PC-3 (cell line): ENCODE results near the gene MELTF. TPM values are rescaled to one million over a fixed set of nuclear protein-coding genes. Genes with fewer than 3 reads are reported as not detected.

ENCODE experiments used
- ATAC-seq: fragments of 200-7000 bp; cut with Tn5 transposase; 2 replicates; pipeline ENCODE4 v1.9.1; 2020; ENCODE audit warnings: mild to moderate bottlenecking, moderate library complexity
- BruUV-seq: library from RNA; stranded (reverse); fragments of 400-500 nt; replicated peaks from 2 replicates; lab custom pipeline; 2021; lab: Mats Ljungman, UMichigan
- CTCF ChIA-PET: fragments of 300-600 bp; sonication (Branson Sonifier 250); formaldehyde crosslinking; loops from one replicate; lab custom pipeline; 2022; ENCODE audit warnings: antibody characterized with exemption; lab: Charles Lee
- POLR2A ChIA-PET: fragments of 300-600 bp; sonication (Branson Sonifier 250); formaldehyde crosslinking; loops from one replicate; lab custom pipeline; 2022; ENCODE audit warnings: antibody characterized with exemption; ENCODE audit not compliant: unreplicated experiment; lab: Charles Lee
- DNase-seq: peaks from one replicate; pipeline ENCODE4 v3.0.0-alpha.2; 2015
- H2AFZ ChIP-seq: fragments of 300-600 bp; sonication (generic); 2 replicates; pipeline ENCODE4 v1.6.0; 2016; ENCODE audit warnings: antibody characterized with exemption, low read length
- H3F3A ChIP-seq: fragments of 300-600 bp; sonication (generic); one replicate; pipeline ENCODE4 v1.6.0; 2017; ENCODE audit warnings: antibody characterized with exemption, low read length, control low read depth, mild to moderate bottlenecking; ENCODE audit not compliant: unreplicated experiment
- H3K27ac ChIP-seq: fragments of 300-600 bp; sonication (generic); 2 replicates; pipeline ENCODE4 v1.5.1; 2016; ENCODE audit warnings: mild to moderate bottlenecking, low read length
- H3K27me3 ChIP-seq: fragments of 300-600 bp; sonication (generic); 2 replicates; pipeline ENCODE4 v1.6.1; 2016; ENCODE audit warnings: low read length, mixed read lengths
- H3K36me3 ChIP-seq: fragments of 300-600 bp; sonication (generic); 2 replicates; pipeline ENCODE4 v1.6.1; 2016; ENCODE audit warnings: low read depth, mixed run types, low read length, mixed read lengths
- H3K4me1 ChIP-seq: fragments of 300-600 bp; sonication (generic); 2 replicates; pipeline ENCODE4 v1.5.1; 2016; ENCODE audit warnings: low read length; ENCODE audit not compliant: insufficient read depth
- H3K4me2 ChIP-seq: fragments of 300-600 bp; sonication (generic); 2 replicates; pipeline ENCODE4 v1.6.0; 2016; ENCODE audit warnings: low read length
- H3K4me3 ChIP-seq: fragments of 300-600 bp; sonication (generic); 2 replicates; pipeline ENCODE4 v1.5.1; 2016; ENCODE audit warnings: mild to moderate bottlenecking, low read length, mixed read lengths
- H3K79me2 ChIP-seq: fragments of 300-600 bp; sonication (generic); 2 replicates; pipeline ENCODE4 v1.6.1; 2017; ENCODE audit warnings: low read length, mixed read lengths
- H3K9ac ChIP-seq: fragments of 300-600 bp; sonication (generic); 2 replicates; pipeline ENCODE4 v1.6.0; 2016; ENCODE audit warnings: mild to moderate bottlenecking, low read length
- H3K9me2 ChIP-seq: fragments of 300-600 bp; sonication (generic); replicated peaks from 2 replicates; pipeline ENCODE4 v1.6.1; 2016; ENCODE audit warnings: mixed run types, low read length, mixed read lengths
- H3K9me3 ChIP-seq: fragments of 300-600 bp; sonication (generic); 2 replicates; pipeline ENCODE4 v1.6.1; 2016; ENCODE audit warnings: low read length, mixed read lengths
- H4K20me1 ChIP-seq: fragments of 300-600 bp; sonication (generic); 2 replicates; pipeline ENCODE4 v1.6.1; 2016; ENCODE audit warnings: low read length, mixed read lengths
- EZH2 ChIP-seq: fragments of 300-600 bp; sonication (generic); IDR thresholded peaks from one replicate; pipeline ENCODE4 v1.6.1; 2017; ENCODE audit warnings: antibody characterized with exemption, mild to moderate bottlenecking, low read length; ENCODE audit not compliant: unreplicated experiment
- EZH2phosphoT487 ChIP-seq: fragments of 300-600 bp; sonication (generic); IDR thresholded peaks from 2 replicates; pipeline ENCODE4 v1.6.1; 2018; ENCODE audit warnings: mild to moderate bottlenecking, antibody characterized with exemption, low read length, borderline replicate concordance
- intact Hi-C: fragments of 100-400 bp; cut with micrococcal nuclease; formaldehyde crosslinking; loops from 2 replicates; pipeline ENCODE4 v1.9.0; 2023
- total RNA-seq: library from RNA; depleted of rRNA; stranded (reverse); fragments of >200 nt; gene quantifications from 2 replicates; pipeline ENCODE4 v1.2.3, GENCODE V29; 2014
- TF ChIP-seq, protein P1 (sequence below): fragments of 300-600 bp; sonication (generic); conservative IDR thresholded peaks from 2 replicates; pipeline ENCODE4 v1.5.1; 2017; ENCODE audit warnings: antibody characterized with exemption, low read depth, mild to moderate bottlenecking, low read length

MELTF gene
- total RNA-seq, 1 experiment from 2014 or later = 40.6 TPM

DNA sequence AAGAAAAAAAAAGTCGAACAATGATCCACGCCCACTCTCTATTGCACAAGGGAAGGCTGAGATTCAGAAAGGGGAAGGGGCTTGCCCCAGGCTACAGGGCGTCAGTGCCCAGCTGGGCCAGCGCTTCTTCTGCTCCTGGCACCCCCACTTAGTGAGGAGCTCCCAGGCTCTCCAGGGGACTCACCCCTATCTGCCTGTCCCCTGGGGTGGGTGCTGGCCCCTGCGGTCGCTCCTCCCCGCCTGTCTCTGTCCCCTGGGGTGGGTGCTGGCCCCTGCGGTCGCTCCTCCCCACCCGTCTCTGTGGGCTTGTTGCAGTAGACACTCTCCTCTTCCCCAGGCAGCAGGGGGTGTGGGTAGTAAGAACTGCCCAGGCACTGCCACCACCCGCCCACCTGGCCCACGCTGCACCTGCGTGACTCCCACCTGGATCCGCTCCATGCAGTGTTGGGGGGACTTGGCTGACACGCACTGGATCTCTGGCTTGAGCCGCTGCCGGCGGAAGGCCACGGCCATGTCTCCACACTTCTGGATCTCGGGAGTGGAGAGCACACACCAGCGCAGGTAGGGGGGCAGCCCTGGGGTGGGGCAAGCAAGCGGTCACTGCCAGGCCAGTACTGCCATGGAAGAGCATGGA is 14.6 kb downstream of the MELTF start:
- ATAC-seq = no peak
- Histone ChIP-seq H3K9me3 (no peaks in the 10 kb centered on the region), H4K20me1 (no peaks in the 10 kb centered on the region), H3K4me1 (no peaks in the 10 kb centered on the region), H2AFZ (no peak overlapping the region), H3K36me3 (no peaks in the 10 kb centered on the region), H3K27me3 (no peaks in the 10 kb centered on the region), H3K9ac (no peak overlapping the region), H3K4me3 (no peak overlapping the region), H3K79me2 (no peaks in the 10 kb centered on the region), H3K9me2 (no peaks in the 10 kb centered on the region), H3F3A (no peaks in the 10 kb centered on the region), H3K4me2 (no peak overlapping the region), H3K27ac (no peak overlapping the region)
- intact Hi-C loops = loop anchor here (1.0 kb wide), 1 partner anchor 25 kb away; no protein-coding TSS in a partner anchor
- TF ChIP-seq EZH2phosphoT487 (no peak), EZH2 (no peak)
- TF ChIP-seq, protein P1, sequence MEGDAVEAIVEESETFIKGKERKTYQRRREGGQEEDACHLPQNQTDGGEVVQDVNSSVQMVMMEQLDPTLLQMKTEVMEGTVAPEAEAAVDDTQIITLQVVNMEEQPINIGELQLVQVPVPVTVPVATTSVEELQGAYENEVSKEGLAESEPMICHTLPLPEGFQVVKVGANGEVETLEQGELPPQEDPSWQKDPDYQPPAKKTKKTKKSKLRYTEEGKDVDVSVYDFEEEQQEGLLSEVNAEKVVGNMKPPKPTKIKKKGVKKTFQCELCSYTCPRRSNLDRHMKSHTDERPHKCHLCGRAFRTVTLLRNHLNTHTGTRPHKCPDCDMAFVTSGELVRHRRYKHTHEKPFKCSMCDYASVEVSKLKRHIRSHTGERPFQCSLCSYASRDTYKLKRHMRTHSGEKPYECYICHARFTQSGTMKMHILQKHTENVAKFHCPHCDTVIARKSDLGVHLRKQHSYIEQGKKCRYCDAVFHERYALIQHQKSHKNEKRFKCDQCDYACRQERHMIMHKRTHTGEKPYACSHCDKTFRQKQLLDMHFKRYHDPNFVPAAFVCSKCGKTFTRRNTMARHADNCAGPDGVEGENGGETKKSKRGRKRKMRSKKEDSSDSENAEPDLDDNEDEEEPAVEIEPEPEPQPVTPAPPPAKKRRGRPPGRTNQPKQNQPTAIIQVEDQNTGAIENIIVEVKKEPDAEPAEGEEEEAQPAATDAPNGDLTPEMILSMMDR = no peak
- ChIA-PET CTCF (no interaction called here), POLR2A (no interaction called here)
- DNase-seq = no peak
- no TSS peak for BruUV-seq

DNA sequence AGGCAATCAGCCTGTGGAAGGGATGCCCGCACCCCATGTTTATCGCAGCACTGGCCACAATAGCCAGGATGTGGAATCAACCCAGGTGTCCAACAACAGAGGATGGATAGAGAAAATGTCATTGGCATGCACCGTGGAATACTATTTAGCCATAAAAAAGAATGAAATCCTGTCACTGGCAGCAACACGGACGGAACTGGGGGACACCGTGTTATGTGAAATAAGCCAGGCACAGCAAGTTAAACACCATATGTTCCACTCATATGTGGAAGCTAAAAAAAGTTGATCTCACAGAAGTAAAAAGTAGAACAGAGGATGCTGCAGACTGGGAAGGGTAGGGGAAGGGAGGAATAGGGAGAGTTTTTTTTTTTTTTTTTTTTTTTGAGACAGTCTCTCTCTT is 15.6 kb downstream of the MELTF start:
- Histone ChIP-seq H3K4me3 (no peak overlapping the region), H3K9ac (no peak overlapping the region), H3K4me1 (no peaks in the 10 kb centered on the region), H3K36me3 (no peaks in the 10 kb centered on the region), H3K27ac (no peak overlapping the region), H3K27me3 (no peaks in the 10 kb centered on the region), H3K4me2 (no peak overlapping the region), H3F3A (no peaks in the 10 kb centered on the region), H3K79me2 (no peaks in the 10 kb centered on the region), H3K9me2 (no peaks in the 10 kb centered on the region), H2AFZ (no peak overlapping the region), H4K20me1 (no peaks in the 10 kb centered on the region), H3K9me3 (no peaks in the 10 kb centered on the region)
- no peak for DNase-seq
- intact Hi-C loops = loop anchor here (1.0 kb wide), 1 partner anchor 24 kb away; no protein-coding TSS in a partner anchor
- ChIA-PET POLR2A (no interaction called here), CTCF (no interaction called here)
- BruUV-seq = no TSS peak
- no peak for ATAC-seq
- TF ChIP-seq, protein P1 = no peak
- TF ChIP-seq EZH2phosphoT487 (no peak), EZH2 (no peak)

DNA sequence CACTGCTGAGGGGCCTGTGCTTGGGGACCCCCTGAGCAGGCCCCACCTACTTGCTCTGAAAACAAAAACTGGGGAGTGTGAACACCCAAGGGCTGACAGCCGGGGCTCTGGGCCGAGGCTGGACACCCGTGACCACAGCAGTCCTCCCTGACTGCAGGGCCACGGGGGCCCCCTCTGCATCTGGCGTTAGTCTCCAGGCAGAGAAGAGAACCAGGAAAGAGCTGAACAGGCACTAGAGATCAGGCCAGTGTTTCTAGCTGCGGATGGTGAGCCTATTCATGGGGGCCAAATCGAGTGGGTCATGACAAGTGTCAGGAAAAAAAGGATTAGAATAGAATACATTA is 17.1 kb downstream of the MELTF start:
- TF ChIP-seq, protein P1 = no peak
- TF ChIP-seq EZH2phosphoT487 = no peak
- no peak for TF ChIP-seq EZH2
- no peak for DNase-seq
- no peak overlapping the region for H2AFZ ChIP-seq

More for the DNA sequence above, 17.1 kb downstream of the MELTF start:
- intact Hi-C loops = no loop called here
- Histone ChIP-seq H3K9ac (no peak overlapping the region), H3K4me3 (no peak overlapping the region), H3K9me3 (no peaks in the 10 kb centered on the region), H3K4me2 (no peak overlapping the region), H3K36me3 (no peaks in the 10 kb centered on the region), H3K9me2 (no peaks in the 10 kb centered on the region), H3K27me3 (no peaks in the 10 kb centered on the region), H3K27ac (no peak overlapping the region), H3F3A (no peaks in the 10 kb centered on the region), H3K4me1 (no peaks in the 10 kb centered on the region), H4K20me1 (no peaks in the 10 kb centered on the region), H3K79me2 (no peaks in the 10 kb centered on the region)
- no peak for ATAC-seq
- no TSS peak for BruUV-seq
- ChIA-PET CTCF (no interaction called here), POLR2A (no interaction called here)
